Upper lobe of right lung (tissue), 1 donor: ENCODE data around the gene ADNP. TPM values are rescaled to one million over a fixed set of nuclear protein-coding genes. Genes with fewer than 3 reads are reported as not detected.

Source experiments
- ATAC-seq: fragments of 200-7000 bp; cut with Tn5 transposase; one replicate; pipeline ENCODE4 v1.9.1; 2020; ENCODE audit warnings: mild to moderate bottlenecking, moderate library complexity
- DNase-seq: peaks from one replicate; pipeline ENCODE4 v3.0.0-alpha.2; 2020
- H3K27ac ChIP-seq: fragments of 200-600 bp; one replicate; pipeline ENCODE4 v1.8.0; 2022
- H3K27me3 ChIP-seq: fragments of 200-600 bp; one replicate; pipeline ENCODE4 v1.8.0; 2022; ENCODE audit warnings: mild to moderate bottlenecking
- H3K36me3 ChIP-seq: fragments of 200-600 bp; one replicate; pipeline ENCODE4 v1.8.0; 2022
- H3K4me1 ChIP-seq: fragments of 200-600 bp; one replicate; pipeline ENCODE4 v1.8.0; 2022
- H3K4me3 ChIP-seq: fragments of 200-600 bp; one replicate; pipeline ENCODE4 v1.8.0; 2022; ENCODE audit warnings: mild to moderate bottlenecking
- H3K9me3 ChIP-seq: fragments of 200-600 bp; one replicate; pipeline ENCODE4 v1.8.0; 2022
- CTCF ChIP-seq: fragments of 200-600 bp; IDR thresholded peaks from one replicate; pipeline ENCODE4 v1.8.0; 2022; ENCODE audit warnings: antibody characterized with exemption
- intact Hi-C: fragments of 100-400 bp; cut with DNase I; formaldehyde crosslinking; loops from one replicate; pipeline ENCODE4 v1.11.0; 2022
- total RNA-seq: library from RNA; stranded (reverse); fragmentation: NEBNext Ultra II Directional; extraction: Animal tissue kit (Norgen Biotek cat#: 25700); gene quantifications from one replicate; pipeline ENCODE4 v1.2.1, GENCODE V29; 2021
- donor health status: DM: no; HTN: yes; CAD: no; lungs with severe emphysema.

ADNP gene
- total RNA-seq, 1 donor from 2014 or later = 54.1 TPM

DNA sequence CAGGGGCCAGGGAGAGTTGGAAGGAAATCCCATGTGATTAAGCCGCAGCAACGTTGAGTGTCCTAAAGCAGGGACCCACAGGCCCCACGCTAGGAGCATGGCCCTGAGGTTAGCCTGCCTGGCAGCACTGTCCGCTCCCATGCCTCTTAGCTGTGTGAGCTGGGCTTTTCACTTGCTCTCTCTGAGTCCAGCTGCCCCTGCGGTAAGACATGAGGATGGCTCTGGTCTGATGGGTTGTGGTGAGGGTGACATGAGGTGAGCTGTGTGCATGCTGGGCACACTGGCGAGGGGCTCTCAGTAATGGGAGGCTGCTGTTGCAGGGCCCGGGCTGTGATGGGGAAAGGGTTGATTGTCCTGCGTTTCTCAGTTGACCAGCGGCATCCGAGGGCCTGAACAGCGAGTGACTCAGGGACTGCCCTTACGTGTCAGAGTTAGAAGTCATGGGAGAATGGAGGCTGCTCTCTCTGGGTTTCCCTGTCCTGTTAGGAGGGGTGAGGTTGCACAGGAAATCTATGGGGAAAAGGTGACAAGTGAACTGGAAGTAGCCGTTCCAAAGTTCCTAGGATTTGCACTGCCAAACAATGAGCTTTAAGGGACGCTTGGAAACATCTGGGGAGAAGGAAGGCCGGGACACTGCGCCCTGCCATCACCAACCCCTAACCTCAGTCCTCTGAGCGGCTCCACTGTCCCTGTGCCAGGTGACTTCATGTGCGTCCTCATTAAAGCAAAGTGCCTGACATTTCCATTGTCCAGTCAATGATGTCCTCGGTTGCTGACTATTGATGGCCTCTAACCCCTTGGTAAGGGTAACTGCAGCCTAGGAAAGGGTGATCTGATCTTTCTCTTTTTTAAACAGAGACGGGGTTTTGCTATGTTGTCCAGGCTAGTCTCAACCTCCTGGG lies 51.3 kb downstream of the ADNP start:
- Histone ChIP-seq H3K27me3 (no peaks in the 10 kb centered on the region), H3K36me3 (no peaks in the 10 kb centered on the region), H3K27ac (no peak overlapping the region), H3K9me3 (no peaks in the 10 kb centered on the region), H3K4me3 (no peak overlapping the region), H3K4me1 (no peaks in the 10 kb centered on the region)
- intact Hi-C loops = no loop called here
- ATAC-seq = no peak
- DNase-seq = no peak
- no peak for TF ChIP-seq CTCF

DNA sequence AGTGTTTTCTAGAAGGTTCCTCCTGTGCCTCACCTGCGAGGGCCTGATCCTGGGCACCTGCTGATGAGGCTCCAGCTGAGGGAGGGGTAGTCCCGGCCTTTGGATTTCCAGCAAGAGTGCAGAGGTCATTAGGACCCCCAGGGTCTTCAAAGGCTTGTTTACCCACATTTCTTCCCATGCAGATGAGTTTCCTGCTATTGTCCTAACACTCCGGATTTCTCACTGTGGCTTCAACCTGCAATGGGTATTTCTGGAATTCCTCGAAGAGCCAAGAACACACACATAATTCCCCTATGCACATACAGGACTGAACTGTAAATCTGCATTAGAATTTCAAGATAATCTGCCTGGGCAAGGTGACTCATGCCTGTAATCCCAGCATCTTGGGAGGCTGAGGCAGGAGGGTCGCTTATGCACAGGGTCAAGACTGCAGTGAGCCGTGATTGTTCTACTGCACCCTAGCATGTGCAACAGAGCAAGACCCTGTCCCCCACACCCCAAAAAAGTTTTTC lies 53.9 kb downstream of the ADNP start:
- ATAC-seq = no peak
- intact Hi-C loops = no loop called here

DNA sequence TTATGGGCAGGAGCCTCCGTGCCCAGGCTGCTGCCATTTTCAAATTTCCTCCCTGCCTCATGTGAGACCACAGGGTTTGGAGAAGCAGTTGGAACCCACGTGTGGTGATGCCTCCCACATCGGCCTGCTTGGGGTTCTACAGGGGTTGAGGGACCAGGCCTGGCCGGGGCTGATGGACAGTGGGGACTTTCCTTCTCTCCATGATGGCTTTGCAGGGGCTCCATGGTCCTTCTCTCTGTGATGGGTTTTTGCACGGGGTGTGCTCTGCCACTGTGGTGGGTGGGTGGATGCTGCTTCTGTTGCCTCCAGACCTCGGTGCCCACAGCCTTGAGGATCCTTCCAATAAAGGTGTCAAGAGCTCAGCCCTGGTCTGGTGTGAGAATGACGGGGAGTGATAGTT lies 54.4 kb downstream of the ADNP start:
- Histone ChIP-seq H3K36me3 (no peaks in the 10 kb centered on the region), H3K4me1 (no peaks in the 10 kb centered on the region), H3K27me3 (no peaks in the 10 kb centered on the region), H3K9me3 (no peaks in the 10 kb centered on the region), H3K4me3 (no peak overlapping the region), H3K27ac (no peak overlapping the region)
- DNase-seq (peak; percentile 28), ATAC-seq (no peak)
- TF ChIP-seq CTCF = no peak
- intact Hi-C loops = no loop called here

More for the DNA sequence above, 53.9 kb downstream of the ADNP start:
- no peaks in the 10 kb centered on the region for H3K9me3 ChIP-seq
- no peak for TF ChIP-seq CTCF
- H3K4me1 ChIP-seq = no peaks in the 10 kb centered on the region
- H3K4me3 ChIP-seq = no peak overlapping the region
- DNase-seq = peak; percentile 16
- H3K36me3 ChIP-seq = no peaks in the 10 kb centered on the region
- H3K27ac ChIP-seq = no peak overlapping the region
- no peaks in the 10 kb centered on the region for H3K27me3 ChIP-seq

- Histone ChIP-seq H3K4me1 (no peaks in the 10 kb centered on the region), H3K36me3 (no peaks in the 10 kb centered on the region), H3K27ac (no peak overlapping the region), H3K27me3 (no peaks in the 10 kb centered on the region), H3K4me3 (no peak overlapping the region), H3K9me3 (no peaks in the 10 kb centered on the region)
- no peak for TF ChIP-seq CTCF
- no peak for ATAC-seq
- intact Hi-C loops = no loop called here
- peak; percentile 40 for DNase-seq
These were observed 55.1 kb downstream of the ADNP start for GRCh38 chr20:50876063-50876685.

DNA sequence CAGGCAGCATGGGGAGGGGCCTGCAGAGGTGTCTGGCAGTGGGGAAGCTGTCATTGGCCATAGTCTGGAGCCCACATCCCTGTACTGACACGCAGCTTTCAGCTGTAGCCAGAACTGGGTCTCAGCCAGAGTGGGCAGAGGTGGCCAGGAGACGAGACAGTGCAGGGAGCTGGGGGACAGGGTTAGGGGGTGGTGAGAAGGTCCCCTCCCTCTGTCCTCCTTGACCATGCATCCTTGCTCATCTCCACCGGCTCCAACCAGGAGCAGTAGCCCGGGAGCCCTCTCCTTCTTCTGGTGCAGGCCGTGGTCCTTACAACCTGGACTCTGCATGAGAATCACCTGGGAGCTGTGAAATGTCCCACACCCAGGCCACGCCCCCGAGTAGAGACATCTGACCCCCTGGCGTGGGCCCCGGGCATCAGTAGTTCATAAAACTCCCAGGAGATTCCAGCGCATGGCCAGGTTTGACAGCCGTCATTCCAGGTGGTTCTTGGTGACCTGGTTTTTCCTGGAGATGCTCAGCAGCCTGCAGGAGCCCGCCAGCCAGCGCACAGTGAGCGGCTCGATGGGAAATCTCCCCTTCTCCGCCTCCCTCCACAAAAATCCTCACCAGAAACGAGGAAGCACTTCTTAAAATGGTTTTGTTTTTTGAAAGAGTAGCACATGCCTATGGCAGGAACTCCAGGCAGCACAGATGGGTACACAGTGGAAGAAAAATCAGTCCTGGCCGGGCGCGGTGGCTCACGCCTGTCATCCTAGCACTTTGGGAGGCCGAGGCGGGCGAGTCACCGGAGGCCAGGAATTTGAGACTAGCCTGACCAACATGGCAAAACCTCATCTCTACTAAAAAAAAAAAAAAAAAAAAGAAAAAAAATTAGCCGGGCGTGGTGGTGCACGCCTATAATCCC lies 56.2 kb downstream of the ADNP start:
- no peaks in the 10 kb centered on the region for H3K27me3 ChIP-seq
- H3K36me3 ChIP-seq = no peaks in the 10 kb centered on the region
- H3K9me3 ChIP-seq = no peaks in the 10 kb centered on the region
- H3K4me3 ChIP-seq = no peak overlapping the region
- H3K27ac ChIP-seq = no peak overlapping the region
- ATAC-seq = no peak
- no peaks in the 10 kb centered on the region for H3K4me1 ChIP-seq
- intact Hi-C loops = no loop called here
- TF ChIP-seq CTCF = no peak
- peak; percentile 50 for DNase-seq
